ENCODE measurements around the gene PLAAT2.

The PLAAT2 gene

GRCh38 chr11:63518548-63518947 is 44.6 kb downstream of the PLAAT2 start:
- peak; percentile 35 for DNase-seq (ENCODE audit: low read depth)

- no peak for DNase-seq (ENCODE audit: low read depth)
Measured at GRCh38 chr11:63517156-63517555, 46.0 kb downstream of the PLAAT2 start.

GRCh38 chr11:63516109-63516508 is 47.1 kb downstream of the PLAAT2 start:
- no peak for DNase-seq (ENCODE audit: low read depth)

- DNase-seq (ENCODE audit: low read depth), result no peak
Measured at GRCh38 chr11:63512816-63513215, 50.4 kb downstream of the PLAAT2 start.

GRCh38 chr11:63511048-63511748 is 52.0 kb downstream of the PLAAT2 start:
- DNase-seq (ENCODE audit: low read depth), result no peak

- DNase-seq (ENCODE audit: low read depth), result no peak
Measured at GRCh38 chr11:63510360-63511047, 52.7 kb downstream of the PLAAT2 start.

GRCh38 chr11:63508745-63509144 is 54.4 kb downstream of the PLAAT2 start:
- DNase-seq (ENCODE audit: low read depth), result no peak

- DNase-seq (ENCODE audit: low read depth), result no peak
Measured at GRCh38 chr11:63508009-63508408, 55.2 kb downstream of the PLAAT2 start.

- DNase-seq (ENCODE audit: low read depth), result no peak
Measured at GRCh38 chr11:63507511-63507910, 55.7 kb downstream of the PLAAT2 start.

GRCh38 chr11:63506876-63507275 is 56.3 kb downstream of the PLAAT2 start:
- no peak for DNase-seq (ENCODE audit: low read depth)

- no peak for DNase-seq (ENCODE audit: low read depth)
Measured at GRCh38 chr11:63505857-63506528, 57.2 kb downstream of the PLAAT2 start, which contains the start of gene LGALS12. Gene LGALS12, plus strand, starts transcription at chr11:63506084. Its CDS starts 375 bp downstream, at chr11:63506459.

GRCh38 chr11:63504933-63505586 is 58.1 kb downstream of the PLAAT2 start:
- DNase-seq (ENCODE audit: low read depth), result no peak

- no peak for DNase-seq (ENCODE audit: low read depth)
Measured at GRCh38 chr11:63504054-63504453, 59.1 kb downstream of the PLAAT2 start.

- no peak for DNase-seq (ENCODE audit: low read depth)
Measured at GRCh38 chr11:63503492-63503891, 59.7 kb downstream of the PLAAT2 start.

Measured in GM04503 (cell line).